Activated naive CD4-positive, alpha-beta T cell treated with anti-CD3 and anti-CD28 coated beads, Interleukin-2, amount 50 U/mL, for 16 hours (primary cell): ENCODE measurements around the gene SLAMF7.

Source experiments
- DNase-seq: peaks from one replicate; pipeline ENCODE4 v3.0.0-alpha.2; 2020

Gene SLAMF7

GRCh38 chr1:160747717-160748116 is 8.7 kb downstream of the SLAMF7 start:
- DNase-seq = no peak

GRCh38 chr1:160748181-160748877 is 9.3 kb downstream of the SLAMF7 start:
- no peak for DNase-seq

GRCh38 chr1:160748878-160749269 is 9.8 kb downstream of the SLAMF7 start:
- DNase-seq = no peak

DNA sequence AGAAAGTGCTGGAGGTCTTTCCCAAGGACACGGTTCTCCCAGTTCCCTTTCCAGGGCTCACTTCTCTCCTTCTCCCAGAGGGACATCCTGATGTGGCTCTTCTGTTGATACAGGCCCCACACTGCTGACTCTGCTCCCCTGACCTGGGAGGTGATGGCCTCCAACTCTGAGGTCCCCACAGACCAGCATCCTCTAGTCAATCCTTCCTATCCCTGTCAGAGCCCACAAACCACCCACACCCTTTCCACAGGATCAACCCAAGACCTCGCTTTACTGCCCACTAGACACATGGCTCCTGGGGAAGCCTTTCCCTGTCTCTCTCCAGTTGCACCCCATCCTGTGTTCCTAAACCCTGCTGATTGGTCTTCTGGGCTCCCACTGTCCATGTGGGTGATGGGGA is 11.6 kb downstream of the SLAMF7 start:
- DNase-seq = no peak

- DNase-seq = no peak
These were observed 13.4 kb downstream of the SLAMF7 start for GRCh38 chr1:160752406-160752805.

GRCh38 chr1:160752924-160753323 is 13.9 kb downstream of the SLAMF7 start:
- DNase-seq = no peak

- DNase-seq = no peak
These were observed 14.5 kb downstream of the SLAMF7 start for GRCh38 chr1:160753594-160753993.

GRCh38 chr1:160755461-160755860 is 16.4 kb downstream of the SLAMF7 start:
- no peak for DNase-seq

GRCh38 chr1:160755911-160756848 is 17.1 kb downstream of the SLAMF7 start:
- no peak for DNase-seq

DNA sequence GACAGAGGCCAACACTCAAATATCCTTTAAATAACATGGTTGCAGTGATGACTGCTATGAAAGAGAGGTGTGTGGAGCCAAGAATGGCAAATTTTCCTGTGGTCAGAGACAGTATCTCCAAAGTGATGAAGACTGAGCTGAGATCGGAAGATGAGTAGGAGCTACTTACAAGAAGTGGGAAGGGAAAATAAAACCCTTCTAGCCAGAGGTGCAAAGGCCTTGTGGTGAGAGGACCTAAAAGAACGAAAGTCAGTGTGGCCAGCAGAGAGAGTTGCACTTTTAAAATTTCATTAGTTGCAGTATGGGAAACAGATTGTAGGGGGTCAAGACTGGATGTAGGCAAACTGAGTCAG is 17.8 kb downstream of the SLAMF7 start:
- no peak for DNase-seq

DNA sequence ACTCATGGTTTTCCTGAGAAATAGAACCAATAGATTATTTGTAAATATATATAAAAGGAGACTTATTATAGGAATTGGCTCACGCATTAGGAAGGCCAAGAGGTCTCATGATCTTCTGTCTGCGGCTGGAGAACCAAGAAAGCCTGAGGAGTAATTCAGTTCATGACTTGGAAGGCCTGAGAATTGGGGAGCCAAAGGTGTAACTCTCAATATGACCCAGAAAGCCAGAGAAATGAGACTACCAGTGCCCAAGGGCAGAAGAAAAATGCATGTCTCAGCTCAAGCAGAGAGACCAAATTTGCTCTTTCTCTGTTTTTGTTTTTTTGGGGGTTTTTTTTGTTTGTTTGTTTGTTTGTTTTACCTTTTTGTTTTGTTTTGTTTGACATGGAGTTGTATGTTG is 19.5 kb downstream of the SLAMF7 start:
- DNase-seq = no peak

DNA sequence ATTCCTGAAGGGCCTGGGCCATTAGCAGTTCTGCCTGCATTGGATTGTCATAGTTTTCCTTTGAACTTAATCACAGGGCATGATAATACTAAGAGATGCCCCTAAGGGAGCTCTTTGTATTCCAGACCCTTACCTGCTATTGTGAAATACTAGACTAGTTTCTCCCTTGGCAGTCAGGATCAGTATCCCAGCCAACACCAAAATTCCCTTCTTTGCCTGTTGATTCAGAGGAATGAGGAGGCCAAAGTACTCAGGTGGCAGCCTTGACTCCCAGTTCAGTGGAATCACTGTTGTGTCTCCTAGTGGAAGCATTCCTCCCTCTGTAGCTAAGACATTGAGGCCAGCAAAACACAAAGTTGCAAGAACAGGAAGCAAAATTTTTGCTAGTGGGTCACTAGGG is 20.7 kb downstream of the SLAMF7 start:
- DNase-seq = no peak

DNA sequence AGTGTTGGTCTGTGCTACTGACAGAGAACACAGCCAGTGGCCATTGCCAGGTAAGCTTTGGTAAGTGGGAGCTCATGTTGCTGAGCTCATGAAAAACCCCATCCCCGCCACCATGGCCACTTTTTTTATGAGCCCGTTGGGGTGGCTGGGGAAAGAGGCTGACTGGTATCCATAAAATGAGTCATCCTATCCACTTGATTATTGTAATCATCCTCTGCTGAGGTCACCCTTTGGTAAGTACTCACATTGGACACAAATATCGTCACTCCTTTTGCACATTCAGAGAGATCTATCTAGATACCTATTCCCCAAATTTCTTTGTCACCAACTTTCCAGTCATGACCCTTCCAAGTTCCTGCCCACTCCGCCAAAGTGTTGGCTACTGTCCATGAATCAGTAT is 22.0 kb downstream of the SLAMF7 start:
- DNase-seq = no peak

GRCh38 chr1:160761886-160762285 is 22.8 kb downstream of the SLAMF7 start:
- no peak for DNase-seq

DNA sequence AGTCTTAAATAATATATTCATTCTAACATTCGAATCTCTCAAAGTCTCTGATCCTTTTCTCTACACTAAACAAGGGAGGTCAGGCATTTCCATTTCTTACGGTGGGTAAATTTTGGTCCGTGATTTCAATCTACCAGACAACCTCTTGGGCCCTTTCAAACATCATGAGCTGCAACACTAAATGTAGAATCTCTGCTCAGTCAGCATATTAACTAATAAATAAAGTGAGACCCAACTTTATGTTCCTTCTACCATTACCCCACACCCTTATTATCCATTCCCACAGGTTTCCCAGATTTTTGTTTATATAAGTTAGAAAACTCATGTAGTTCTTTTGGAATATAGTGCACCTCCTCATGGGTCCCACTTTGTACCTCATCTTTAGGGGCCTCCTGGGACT is 24.9 kb downstream of the SLAMF7 start:
- DNase-seq = no peak

DNA sequence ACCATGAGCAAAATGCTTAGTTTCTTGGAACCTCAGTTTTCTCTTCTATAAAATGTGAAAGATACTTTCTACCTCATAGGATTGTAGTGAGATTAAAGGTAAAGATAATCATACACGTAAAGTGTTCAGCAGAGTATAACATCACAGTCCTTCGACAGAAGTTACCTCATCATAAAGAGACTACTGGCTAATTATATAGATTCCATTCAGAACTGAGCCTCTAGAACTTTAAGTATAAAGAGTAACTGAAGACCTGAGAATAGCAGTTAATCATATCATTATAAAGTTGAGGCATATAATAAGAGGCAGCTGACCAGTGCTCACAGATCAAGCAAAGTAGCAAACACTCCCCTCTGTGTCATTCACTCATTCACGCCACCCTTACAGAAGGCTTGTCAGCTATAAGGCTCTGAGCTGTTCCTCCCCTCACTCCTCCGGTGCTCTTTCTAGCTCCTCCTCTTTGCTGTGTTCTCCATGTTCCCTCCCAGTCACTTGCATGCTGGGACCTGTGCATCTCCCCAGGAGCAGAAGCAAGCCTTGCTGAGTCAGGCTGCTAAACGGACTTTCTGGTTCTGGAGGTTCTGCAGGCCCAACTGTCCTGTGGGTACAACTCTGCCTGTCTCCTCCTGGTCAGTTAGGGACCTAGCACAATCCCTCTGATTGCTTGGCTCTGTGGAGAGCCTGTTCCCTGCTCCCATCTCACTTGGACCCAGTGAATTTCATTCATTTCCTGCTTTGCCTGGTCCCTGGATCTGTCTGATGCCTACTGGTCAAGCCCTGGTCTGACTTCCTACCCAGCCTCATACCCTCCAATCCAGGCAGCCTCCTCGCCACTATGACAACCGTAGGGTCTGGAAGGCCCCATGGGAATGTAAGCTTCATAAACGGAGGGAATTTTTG is 28.6 kb downstream of the SLAMF7 start:
- peak; percentile 45 for DNase-seq

DNA sequence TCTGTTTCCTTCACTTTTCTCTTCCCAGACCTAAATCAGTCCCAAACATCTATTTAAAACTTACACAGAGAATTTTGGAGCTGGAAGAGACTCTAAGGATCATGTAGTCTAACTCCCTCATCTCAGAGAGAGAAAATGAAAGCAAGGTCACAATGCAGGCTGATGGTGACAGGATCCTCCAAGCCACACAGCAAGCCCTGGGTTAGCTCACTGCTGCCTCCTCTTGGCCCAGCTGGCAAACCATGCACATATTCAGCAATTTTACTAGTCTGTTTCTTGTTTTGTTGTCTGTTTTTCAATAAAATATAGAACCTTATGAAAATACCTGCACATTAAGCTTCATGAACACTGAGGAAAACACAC is 29.2 kb downstream of the SLAMF7 start:
- peak; percentile 87 for DNase-seq

- DNase-seq = no peak
These were observed 33.3 kb downstream of the SLAMF7 start for GRCh38 chr1:160772331-160772730.

DNA sequence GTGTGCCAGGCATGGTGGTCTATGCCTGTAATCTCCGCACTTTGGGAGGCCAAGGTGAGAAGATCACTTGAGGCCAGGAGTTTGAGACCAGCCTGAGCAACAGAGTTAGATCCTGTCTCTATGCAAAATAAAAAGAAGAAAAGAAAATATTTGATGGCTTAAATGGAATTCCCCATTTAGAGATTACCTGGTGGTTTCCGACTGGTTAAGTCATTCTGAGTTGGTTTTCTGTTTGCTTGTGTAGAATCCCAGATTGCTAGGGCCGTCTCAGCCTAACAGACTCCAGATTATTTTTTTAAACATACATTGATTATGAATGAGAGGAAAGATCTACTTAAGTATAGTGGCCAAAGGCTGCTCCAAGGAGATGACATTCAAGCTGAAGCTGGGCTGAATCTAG is 34.0 kb downstream of the SLAMF7 start:
- no peak for DNase-seq

DNA sequence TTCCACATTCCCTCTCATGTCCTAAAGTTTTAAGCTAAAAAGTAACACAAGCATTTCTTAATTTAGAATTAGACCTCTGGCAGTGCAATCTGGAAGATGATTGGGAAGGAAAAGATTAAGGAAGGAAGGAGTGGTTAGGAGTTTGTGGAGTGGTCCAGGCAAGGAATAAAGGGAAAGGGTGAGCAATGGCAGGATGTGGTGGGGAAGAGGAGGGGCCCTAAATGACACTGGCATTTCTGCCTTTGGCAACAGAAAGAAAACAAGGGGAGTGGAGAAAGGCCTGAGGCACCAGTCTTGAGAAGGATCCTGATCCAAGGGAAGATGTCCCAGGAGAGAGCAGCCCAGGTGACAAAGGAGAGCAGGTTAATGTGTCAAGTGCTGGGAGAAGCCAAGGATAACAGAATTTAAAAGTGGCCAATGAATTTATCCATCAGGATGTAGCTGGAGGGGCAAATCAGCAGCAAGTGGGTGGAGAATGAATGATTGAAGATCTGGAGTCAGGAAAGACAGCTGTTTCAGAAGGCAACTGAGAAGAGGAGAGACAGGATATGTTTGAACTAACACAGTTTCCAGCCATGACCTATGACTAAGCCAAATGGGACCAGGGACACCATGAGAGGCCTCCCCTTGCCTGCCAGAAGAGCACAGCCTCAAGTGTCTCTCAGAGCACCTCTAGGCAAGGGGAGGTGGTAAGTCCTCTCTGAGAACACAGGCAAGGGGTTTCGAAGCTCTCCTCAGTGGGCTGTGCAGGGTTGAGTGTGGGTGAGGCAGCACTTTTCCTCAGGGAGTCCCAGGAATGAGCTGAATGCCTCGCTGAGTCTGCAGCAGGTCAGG is 36.1 kb downstream of the SLAMF7 start:
- no peak for DNase-seq

DNA sequence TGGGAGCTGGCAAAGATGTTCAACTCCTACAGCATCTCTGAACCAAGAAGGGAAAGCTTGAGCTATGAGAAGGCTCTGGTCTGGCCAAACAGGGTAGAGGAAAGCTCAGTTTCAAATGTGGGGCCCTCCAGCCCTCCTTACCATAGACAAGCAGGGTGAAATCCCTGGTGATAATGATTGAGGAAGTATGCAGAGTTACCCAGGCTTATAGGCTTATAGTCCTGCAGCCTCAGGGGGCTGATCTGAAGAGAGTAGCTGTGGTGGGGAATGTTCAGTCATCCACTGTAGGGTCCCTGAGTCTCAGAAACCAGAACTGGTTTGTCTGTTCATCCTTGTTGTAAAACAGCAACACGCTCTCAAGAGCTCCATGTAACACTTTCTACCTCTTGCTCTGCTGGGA is 37.1 kb downstream of the SLAMF7 start:
- DNase-seq = no peak

- DNase-seq = peak; percentile 46
These were observed 38.5 kb downstream of the SLAMF7 start for GRCh38 chr1:160777486-160778089.
